Thyroid gland (tissue), 4 donors: ENCODE data around the gene SRGAP2.
"Not testable (repeated sequence)": the region's sequence is repeated elsewhere in the genome, so short reads cannot be mapped to it uniquely, and the experiment has no call there.

Source experiments
- CTCF ChIP-seq, 6 experiments: fragments of 200-600 bp in 3 of 6; fragments of 450-650 bp in 3 of 6; sonication (generic) in 3 of 6; IDR thresholded peaks; one replicate each; pipeline ENCODE4 v1.5.1; 2016 to 2019; ENCODE audit warnings: antibody characterized with exemption in 6 of 6, mild to moderate bottlenecking in 2 of 6, inconsistent platforms in 1 of 6, moderate library complexity in 1 of 6
- POLR2A ChIP-seq, 2 donors: fragments of 450-650 bp; IDR thresholded peaks; one replicate each; pipeline ENCODE4 v1.6.1; 2017; ENCODE audit warnings: antibody characterized with exemption in 2 of 2, mild to moderate bottlenecking in 2 of 2, moderate library complexity in 1 of 2

GRCh38 chr1:206173110-206173719 lies 30.1 kb upstream of the SRGAP2 start:
- TF ChIP-seq CTCF, POLR2A (IDR thresholded peaks at IDR 0.05): not testable (repeated sequence)
